Measurements from ENCODE around the gene ANTXR2. TPM values are rescaled to one million over a fixed set of nuclear protein-coding genes. Genes with fewer than 3 reads are reported as not detected.

Gene ANTXR2
- total and polyA plus RNA-seq, 9 of the 15 experiments (the other 6 are each of a cell fraction or from before 2014, with no cell fraction given), result 10.1 to 83.8 (median 60.3) TPM

- Histone ChIP-seq H3K36me3 (ENCODE audit: control insufficient read depth, insufficient read depth, low read length) (peaks cover 58% of the 10 kb centered on the region; the same call in 2 of the 3 replicates), H3K27me3 (ENCODE audit: control insufficient read depth in 2 of 2, insufficient read depth in 2 of 2, low read length in 2 of 2) (no peaks in the 10 kb centered on the region), H3K4me1 (replicated peaks in 1 of 2; ENCODE audit: control insufficient read depth in 2 of 2, insufficient read depth in 2 of 2, low read length in 2 of 2) (peaks cover 0 to 39% of the 10 kb centered on the region in 2 experiments; a peak in 3 of 5 replicates), H3K4me3 (no peak overlapping the region), H3K4me2 (ENCODE audit: insufficient read depth, low read length) (no peak overlapping the region), H3K79me2 (ENCODE audit: control insufficient read depth, insufficient read depth, low read length) (peaks cover 4% of the 10 kb centered on the region; the same call in 1 of the 3 replicates), H3K9me3 (replicated peaks; ENCODE audit: control insufficient read depth, insufficient read depth, low read depth, low read length) (no peaks in the 10 kb centered on the region), H3K27ac (ENCODE audit: extremely low read depth, low read depth, low read length) (no peak overlapping the region), H4K20me1 (replicated peaks; ENCODE audit: control insufficient read depth, insufficient read depth, low read length) (no peaks in the 10 kb centered on the region), H3K9ac (ENCODE audit: insufficient read depth in 1 of 2, low read depth in 2 of 2, low read length in 2 of 2) (no peak overlapping the region), H3K9me1 (ENCODE audit: control insufficient read depth, insufficient read depth, low read length) (no peaks in the 10 kb centered on the region), H2AFZ (ENCODE audit: low read depth, low read length) (no peak overlapping the region)
- no peak for TF ChIP-seq GATAD2B (IDR thresholded peaks at IDR 0.05; ENCODE audit: borderline replicate concordance)
- intact Hi-C loops (cut with micrococcal nuclease), result no loop called here
- CTCF ChIA-PET (ENCODE audit: low intra/inter-chr PET ratio), result no interaction called here
- no TSS peak for BruUV-seq (replicated peaks)
- in situ Hi-C loops (cut with MboI), result no loop called here
- POLR2A ChIA-PET, result interaction anchor here (0.6 to 1.2 kb wide), 3 partner anchors 9 to 625 kb away, joined by 3 to 4 read pairs (median 3); no protein-coding TSS in a partner anchor
- no peak for DNase-seq (ENCODE audit: extremely low read depth in 1 of 4, low spot score in 3 of 4)
- FAIRE-seq, result no peak
- no peak for ATAC-seq
Measured at GRCh38 chr4:80010316-80010715, 62.7 kb downstream of the ANTXR2 start.

- no peak for TF ChIP-seq ATF4 (CRISPR knock-in tag; IDR thresholded peaks at IDR 0.05)
- no peak for TF ChIP-seq HDAC8 (tag; IDR thresholded peaks at IDR 0.05)
- no peak for TF ChIP-seq TFE3 (CRISPR knock-in tag; IDR thresholded peaks at IDR 0.05)
- TF ChIP-seq RBM14 (IDR thresholded peaks at IDR 0.05; ENCODE audit: borderline replicate concordance, insufficient read depth, low read depth, low read length), result no peak
- TF ChIP-seq STAT6 (CRISPR knock-in tag; IDR thresholded peaks at IDR 0.05), result no peak
- TF ChIP-seq MAFF (IDR thresholded peaks at IDR 0.05; ENCODE audit: low read length), result no peak
- TF ChIP-seq ZNF41 (CRISPR knock-in tag; conservative IDR thresholded peaks at IDR 0.05), result no peak
- no peak for TF ChIP-seq STAT5A (IDR thresholded peaks at IDR 0.05; ENCODE audit: borderline replicate concordance, low read length)
- in situ Hi-C loops (cut with MboI) (no loop called here), intact Hi-C loops (cut with micrococcal nuclease) (loop anchor here (5.0 kb wide), 2 partner anchors 117 to 132 kb away; no protein-coding TSS in a partner anchor)
- DNase-seq (ENCODE audit: extremely low read depth in 1 of 4, low spot score in 3 of 4) (no peak), FAIRE-seq (no peak), ATAC-seq (no peak)
- no peak overlapping the region for H3K4me3 ChIP-seq
- no peak overlapping the region for H2AFZ ChIP-seq (ENCODE audit: low read depth, low read length)
- ChIA-PET POLR2A (interaction anchor here (0.6 to 1.2 kb wide), 3 partner anchors 9 to 626 kb away, joined by 3 to 4 read pairs (median 3); no protein-coding TSS in a partner anchor), CTCF (ENCODE audit: low intra/inter-chr PET ratio) (interaction anchor here (0.6 kb wide), 1 partner anchor 1058 kb away, joined by 3 read pairs; no protein-coding TSS in a partner anchor)
- no peaks in the 10 kb centered on the region for H4K20me1 ChIP-seq (replicated peaks; ENCODE audit: control insufficient read depth, insufficient read depth, low read length)
- no peak overlapping the region for H3K4me2 ChIP-seq (ENCODE audit: insufficient read depth, low read length)
- H3K36me3 ChIP-seq (ENCODE audit: control insufficient read depth, insufficient read depth, low read length), result peaks cover 56% of the 10 kb centered on the region; the same call in 2 of the 3 replicates
- H3K27me3 ChIP-seq (ENCODE audit: control insufficient read depth in 2 of 2, insufficient read depth in 2 of 2, low read length in 2 of 2), result no peaks in the 10 kb centered on the region
- H3K9me1 ChIP-seq (ENCODE audit: control insufficient read depth, insufficient read depth, low read length), result no peaks in the 10 kb centered on the region
- H3K9me3 ChIP-seq (replicated peaks; ENCODE audit: control insufficient read depth, insufficient read depth, low read depth, low read length), result no peaks in the 10 kb centered on the region; the same call in 1 of the 2 replicates
- H3K79me2 ChIP-seq (ENCODE audit: control insufficient read depth, insufficient read depth, low read length), result peaks cover 8% of the 10 kb centered on the region; the same call in 2 of the 3 replicates
- no peak overlapping the region for H3K9ac ChIP-seq (ENCODE audit: insufficient read depth in 1 of 2, low read depth in 2 of 2, low read length in 2 of 2)
- no TSS peak for BruUV-seq (replicated peaks)
- peaks cover 0 to 39% of the 10 kb centered on the region in 2 experiments; a peak in 3 of 5 replicates for H3K4me1 ChIP-seq (replicated peaks in 1 of 2; ENCODE audit: control insufficient read depth in 2 of 2, insufficient read depth in 2 of 2, low read length in 2 of 2)
- no peak overlapping the region for H3K27ac ChIP-seq (ENCODE audit: extremely low read depth, low read depth, low read length)
Measured at GRCh38 chr4:80009806-80010205, 63.2 kb downstream of the ANTXR2 start.

All from K562 (cell line).